Fibroblast of peridontal ligament (primary cell): ENCODE measurements around the gene NUP93.
"Not testable (repeated sequence)": the region's sequence is repeated elsewhere in the genome, so short reads cannot be mapped to it uniquely, and the experiment has no call there.

ENCODE experiments used
- DNase-seq: peaks from one replicate; pipeline ENCODE4 v3.0.0-alpha.2; 2010; ENCODE audit errors: extremely low read depth

NUP93 gene

GRCh38 chr16:56848955-56849689 is 119.2 kb downstream of the NUP93 start:
- DNase-seq = peak; percentile 64

- DNase-seq = peak; percentile 71
These were observed 120.1 kb downstream of the NUP93 start for GRCh38 chr16:56849690-56850680.

- peak; percentile 62 for DNase-seq
These were observed 121.9 kb downstream of the NUP93 start for GRCh38 chr16:56851671-56852400.

- DNase-seq = no peak
These were observed 122.4 kb downstream of the NUP93 start for GRCh38 chr16:56852401-56852730.

GRCh38 chr16:56852968-56853367 is 123.0 kb downstream of the NUP93 start:
- no peak for DNase-seq

- DNase-seq = no peak
These were observed 125.3 kb downstream of the NUP93 start for GRCh38 chr16:56855201-56855600.

GRCh38 chr16:56855946-56856345 is 126.0 kb downstream of the NUP93 start:
- no peak for DNase-seq

- DNase-seq = no peak
These were observed 127.0 kb downstream of the NUP93 start for GRCh38 chr16:56856876-56857447.

GRCh38 chr16:56858374-56858773 is 128.4 kb downstream of the NUP93 start:
- no peak for DNase-seq

GRCh38 chr16:56859636-56860035 is 129.7 kb downstream of the NUP93 start:
- DNase-seq = no peak

GRCh38 chr16:56860226-56861020 is 130.5 kb downstream of the NUP93 start:
- no peak for DNase-seq

GRCh38 chr16:56861092-56861610 is 131.2 kb downstream of the NUP93 start:
- no peak for DNase-seq

- no peak for DNase-seq
These were observed 131.8 kb downstream of the NUP93 start for GRCh38 chr16:56861756-56862155.

- no peak for DNase-seq
These were observed 132.8 kb downstream of the NUP93 start for GRCh38 chr16:56862776-56863175.

- no peak for DNase-seq
These were observed 135.0 kb downstream of the NUP93 start, which contains the start of gene SLC12A3 for GRCh38 chr16:56864960-56865359. Gene SLC12A3 (plus strand): TSS chr16:56865207. CDS start chr16:56865236, 29 bp downstream.

- no peak for DNase-seq
These were observed 135.6 kb downstream of the NUP93 start for GRCh38 chr16:56865394-56866062.

GRCh38 chr16:56866955-56867830 is 137.3 kb downstream of the NUP93 start:
- peak; percentile 84 for DNase-seq

- DNase-seq = no peak
These were observed 138.2 kb downstream of the NUP93 start for GRCh38 chr16:56868175-56868574.

- not testable (repeated sequence) for DNase-seq
These were observed 138.8 kb downstream of the NUP93 start for GRCh38 chr16:56868766-56869165.
